Measurements from ENCODE around the gene GABRB2.

GABRB2 gene

DNA sequence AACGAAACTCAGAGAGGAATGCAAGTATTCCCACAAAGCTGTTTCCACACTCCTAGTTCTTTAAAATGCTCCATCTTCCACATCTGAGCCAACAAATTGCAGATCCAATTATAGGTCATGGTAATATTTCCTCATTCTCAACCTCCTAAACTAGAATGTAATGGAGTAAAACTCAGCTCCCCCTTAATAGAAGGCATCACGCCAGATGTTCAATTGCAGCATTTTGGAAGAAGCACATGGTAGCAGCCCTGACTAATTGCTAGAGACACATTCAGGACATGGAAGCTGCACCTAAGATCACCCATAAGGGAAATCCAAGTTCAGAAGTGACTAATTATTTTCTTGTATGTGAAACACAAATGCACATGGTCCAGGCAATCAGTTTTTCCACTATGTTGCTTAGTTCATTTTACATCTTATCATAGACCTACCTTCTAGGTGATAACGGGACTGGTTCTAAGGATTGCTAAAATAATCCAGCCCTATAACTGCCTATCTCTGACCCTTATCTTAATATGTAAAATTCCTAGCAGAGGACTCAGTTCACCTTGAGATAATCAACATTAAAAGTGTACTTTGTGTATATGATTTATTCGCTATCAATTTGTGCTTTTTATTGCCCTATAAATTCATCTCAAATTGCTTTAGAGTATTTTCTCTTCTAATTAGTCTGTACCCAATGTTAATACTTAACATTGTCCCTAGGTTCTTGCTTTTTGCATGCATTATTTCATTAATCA lies 75.1 kb downstream of the GABRB2 start:
- DNase-seq = no peak

DNA sequence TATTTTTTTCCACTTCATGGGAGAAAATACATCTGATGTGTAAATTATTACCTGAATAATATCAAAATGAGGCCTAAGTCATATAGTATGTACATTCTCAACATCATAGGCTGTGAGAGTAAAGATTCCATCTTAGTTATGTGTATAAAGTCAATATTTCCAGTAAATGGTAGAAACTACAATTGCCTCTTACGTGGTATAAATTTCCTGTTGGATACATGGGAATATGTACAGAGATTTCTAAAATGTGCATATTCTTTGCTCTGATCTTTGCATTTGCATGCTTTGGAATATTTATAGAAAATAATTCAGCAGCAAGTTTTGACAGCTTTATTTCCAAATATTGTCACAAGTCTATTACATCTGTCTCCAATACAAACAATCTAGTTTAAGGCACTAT lies 78.8 kb downstream of the GABRB2 start:
- DNase-seq = no peak

DNA sequence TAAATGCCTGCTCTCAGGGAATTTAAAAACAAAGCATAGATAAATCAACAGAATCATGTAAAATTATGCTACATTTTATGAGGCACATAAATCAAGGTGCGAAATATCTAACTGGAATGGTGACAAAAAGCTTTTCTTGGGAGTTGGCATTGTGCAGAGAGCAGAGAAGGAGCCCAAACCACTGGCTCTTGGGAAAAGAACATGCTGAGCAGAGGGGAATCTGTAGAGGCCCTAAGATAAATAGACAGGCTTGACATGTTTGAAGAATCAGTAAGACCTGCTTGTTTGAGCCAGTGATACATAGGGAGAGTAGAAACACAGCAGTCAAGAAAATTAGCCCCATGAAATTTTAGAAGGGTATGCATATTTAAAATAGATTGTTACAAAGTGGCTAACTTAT lies 85.8 kb downstream of the GABRB2 start:
- DNase-seq = no peak

DNA sequence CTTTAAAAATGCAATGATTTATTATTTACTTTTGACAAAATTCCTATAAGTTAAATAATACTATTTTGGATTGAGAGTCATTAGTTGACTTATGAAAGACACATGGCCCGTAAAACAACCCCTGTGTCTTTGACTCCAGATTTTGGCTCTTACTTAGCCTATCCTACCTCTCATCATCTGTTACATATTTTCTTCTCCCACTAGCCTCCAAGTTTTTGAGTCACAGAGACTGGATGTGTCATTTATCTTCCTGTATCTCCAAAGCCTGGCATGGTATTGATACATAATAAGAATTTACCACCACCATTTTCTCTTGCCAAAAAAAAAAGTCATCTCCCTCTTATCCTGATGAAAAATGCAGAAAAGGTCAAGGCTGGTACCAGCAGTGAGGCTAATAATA lies 99.9 kb downstream of the GABRB2 start:
- DNase-seq = no peak

DNA sequence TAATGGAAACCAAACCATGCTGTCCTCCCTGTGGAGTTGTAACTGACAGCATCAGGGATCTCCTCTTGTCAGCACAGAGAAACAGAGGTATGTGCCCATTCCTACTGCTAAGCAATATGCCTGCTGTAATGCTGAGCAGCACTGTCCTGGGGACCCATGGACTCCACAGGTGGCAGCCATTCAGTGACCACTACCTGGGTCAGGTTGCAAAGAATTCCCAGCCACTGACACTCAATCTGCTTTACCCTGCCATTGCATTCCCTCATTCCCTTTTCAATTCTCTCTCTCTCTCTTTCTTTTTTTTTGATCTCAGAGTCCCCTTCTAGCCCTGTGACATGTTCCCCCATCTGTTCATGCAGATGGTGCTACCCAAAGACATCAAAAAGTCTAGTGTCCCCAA lies 104.1 kb downstream of the GABRB2 start:
- DNase-seq = no peak

DNA sequence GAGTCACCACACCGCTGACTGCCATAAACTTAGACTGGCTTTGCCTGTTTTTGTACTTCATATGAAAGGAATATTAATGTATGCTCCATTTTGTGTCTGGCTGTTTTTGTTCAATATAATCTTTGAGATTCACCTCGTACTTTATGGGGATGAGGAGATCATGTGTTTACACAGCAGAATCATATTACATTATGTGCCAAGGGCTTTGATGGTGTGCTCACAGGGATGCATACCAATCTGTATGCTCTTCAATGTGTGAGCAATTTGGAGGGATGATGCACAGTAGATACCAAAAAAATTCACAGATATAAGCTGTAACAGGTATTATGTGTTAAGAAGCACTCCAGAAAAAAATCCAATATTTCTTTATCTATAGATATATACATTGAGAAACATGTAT lies 113.7 kb downstream of the GABRB2 start:
- no peak for DNase-seq

DNA sequence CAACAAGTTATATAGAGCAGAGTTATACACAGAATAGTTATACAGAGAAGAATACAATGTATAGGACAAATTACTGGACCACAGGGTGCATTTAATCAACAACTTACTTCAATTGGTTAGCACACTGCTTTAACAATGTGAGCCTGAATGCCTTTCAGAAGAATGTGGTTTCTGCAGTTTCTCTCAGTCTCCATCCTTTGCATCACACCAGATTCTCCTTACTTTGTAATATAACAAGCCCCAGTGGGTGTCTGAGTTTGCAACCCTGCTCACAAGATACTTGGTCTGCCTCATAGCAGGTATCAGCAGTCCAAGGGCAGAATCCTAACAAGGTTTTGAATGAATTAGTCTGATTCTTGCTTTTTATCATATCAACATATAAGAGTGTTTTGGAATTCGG lies 114.6 kb downstream of the GABRB2 start:
- no peak for DNase-seq

DNA sequence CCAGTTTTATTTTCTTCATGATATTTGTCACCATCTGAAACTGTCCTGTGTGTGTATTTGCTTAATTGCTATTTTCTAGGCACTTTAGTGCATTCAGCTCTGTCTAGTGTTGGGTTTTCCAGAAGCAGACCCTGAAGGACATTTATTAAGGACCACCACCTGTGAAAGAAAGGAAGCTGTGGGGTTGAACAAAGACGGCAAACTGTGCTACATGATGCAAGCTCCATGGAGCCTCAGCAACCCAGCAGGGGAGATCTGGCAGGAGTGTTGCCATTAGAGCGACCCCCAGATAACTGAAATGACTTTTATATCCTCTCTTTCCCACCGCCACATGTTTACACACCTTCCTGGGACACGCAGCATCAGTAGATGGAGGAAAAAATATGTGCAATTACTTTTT lies 125.5 kb downstream of the GABRB2 start:
- DNase-seq = no peak

DNA sequence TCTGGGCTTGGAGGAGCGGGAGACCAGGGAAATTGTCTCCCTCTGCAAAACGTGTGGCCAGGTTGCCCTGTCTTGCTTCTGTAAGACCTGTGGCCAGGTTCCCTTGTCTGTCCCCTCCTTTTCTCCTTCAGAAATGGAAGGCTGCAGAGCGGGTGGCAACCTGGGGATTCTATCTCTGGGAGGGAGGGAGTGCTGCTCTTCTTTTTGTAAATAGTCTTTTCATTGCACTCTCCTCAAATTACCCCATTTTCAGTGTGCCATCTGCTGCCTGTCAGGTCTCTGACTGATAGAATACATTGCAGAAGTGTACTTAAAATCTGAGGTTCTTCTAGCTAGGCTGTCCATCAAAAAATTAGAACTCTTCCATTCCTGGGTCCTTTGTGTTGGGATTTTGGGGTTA lies 126.0 kb downstream of the GABRB2 start:
- DNase-seq = no peak

DNA sequence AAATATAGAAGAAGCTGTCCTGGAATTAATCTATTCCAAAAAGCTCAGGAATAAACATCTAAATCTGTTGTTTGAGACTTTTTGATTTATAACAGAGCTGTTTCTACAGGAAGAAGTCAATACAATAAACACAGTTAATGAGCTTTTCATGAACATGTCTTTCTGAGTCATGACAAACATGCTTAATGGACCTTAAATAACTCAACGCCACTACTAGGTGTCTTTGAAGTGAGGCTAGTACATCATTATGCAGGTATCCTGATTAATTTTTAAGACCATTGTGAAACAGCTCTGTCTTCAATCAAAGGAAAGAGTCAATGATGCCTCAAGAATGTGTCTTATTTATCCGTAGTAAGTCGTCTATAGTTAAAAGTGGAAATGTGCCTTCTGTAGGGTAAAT lies 131.6 kb downstream of the GABRB2 start:
- no peak for DNase-seq

DNA sequence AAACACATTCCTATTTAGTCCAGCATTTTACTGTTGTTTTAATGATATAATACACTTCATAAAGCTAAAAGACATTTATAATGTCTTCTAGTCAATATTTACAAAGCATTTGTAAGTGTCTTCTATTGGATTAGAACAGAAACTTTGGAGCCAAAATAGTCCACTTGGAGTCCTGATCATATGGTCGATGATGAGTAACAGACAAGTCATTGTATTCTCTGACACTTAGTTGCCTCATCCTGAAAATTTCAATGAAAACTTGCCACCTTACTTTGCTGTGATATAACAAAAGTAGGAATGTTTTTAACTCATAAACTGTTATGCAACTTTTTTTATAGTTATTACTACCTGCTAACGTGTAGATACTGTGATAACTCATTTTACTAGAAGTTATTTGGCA lies 132.5 kb downstream of the GABRB2 start:
- DNase-seq = no peak

DNA sequence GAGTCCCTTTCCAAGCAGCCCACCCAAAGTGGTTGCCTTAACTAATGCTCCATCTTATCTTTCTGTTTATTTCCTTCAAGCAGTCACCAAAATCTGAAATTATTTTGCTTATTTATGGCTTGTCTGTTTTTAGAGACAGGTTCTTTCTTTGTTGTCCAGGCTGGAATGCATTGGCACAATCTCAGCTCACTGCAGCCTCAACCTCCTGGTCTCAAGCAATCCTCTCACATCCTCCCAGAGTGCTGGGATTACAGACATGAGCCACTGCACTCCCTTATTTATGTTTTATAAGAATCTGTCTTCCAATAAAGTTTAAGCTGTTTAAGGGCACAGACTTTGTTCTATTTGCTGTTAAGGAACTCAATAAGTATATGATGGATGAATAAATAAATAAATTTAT lies 133.7 kb downstream of the GABRB2 start:
- DNase-seq = no peak

DNA sequence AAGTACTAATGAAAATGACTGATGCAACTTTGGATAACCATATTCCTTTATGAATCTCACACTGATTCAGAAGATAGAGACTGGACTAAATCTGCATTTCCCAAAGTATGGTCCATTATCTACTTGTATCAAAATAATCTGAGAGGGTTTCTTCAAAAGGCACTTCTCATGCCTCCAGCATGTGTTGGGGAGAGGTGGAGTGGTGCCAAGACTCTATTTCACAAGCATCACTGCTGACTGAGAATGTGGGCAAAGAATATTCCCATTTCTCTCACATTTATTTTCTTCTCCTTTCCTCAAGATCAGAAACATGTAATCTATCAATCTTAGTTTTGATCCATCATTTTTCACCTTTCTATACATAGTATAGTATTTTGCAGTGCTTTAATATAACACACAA lies 135.4 kb downstream of the GABRB2 start:
- no peak for DNase-seq

DNA sequence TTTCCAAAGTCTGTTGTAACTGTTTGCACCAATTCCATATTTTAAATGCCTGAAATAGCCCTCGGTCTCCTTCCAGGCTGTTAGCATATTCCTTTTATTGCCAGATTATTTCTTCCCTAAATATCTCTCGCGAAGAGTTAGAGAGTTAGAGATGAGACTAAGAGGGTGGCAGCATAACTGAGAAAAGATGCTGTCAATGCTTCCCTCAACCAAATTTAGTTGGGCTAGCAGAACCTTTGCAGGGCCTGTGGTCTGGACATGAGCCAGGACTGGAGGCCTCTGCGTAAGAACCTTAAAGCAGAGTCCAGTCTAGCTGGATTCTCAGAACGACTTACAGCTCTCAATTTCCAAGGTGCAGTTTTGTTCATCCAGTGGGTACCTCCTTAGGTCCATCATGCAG lies 135.9 kb downstream of the GABRB2 start:
- no peak for DNase-seq

DNA sequence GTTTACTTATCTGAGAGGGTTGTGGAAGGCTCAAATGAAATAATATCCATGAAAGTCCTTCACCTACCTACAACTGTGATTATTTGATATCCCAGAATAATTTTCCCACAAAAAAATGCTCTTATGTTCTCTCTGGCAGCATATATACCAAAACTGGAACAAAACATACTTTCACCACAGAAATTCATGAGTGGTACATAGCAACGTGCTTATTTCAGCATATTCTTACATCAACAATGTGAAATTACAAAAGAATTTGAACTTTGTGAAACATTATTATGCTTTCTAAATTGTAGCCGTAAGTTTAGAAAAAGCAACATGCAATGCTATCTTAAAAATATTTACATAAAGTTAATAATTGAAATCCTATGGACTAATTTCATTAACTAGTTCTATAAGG lies 137.1 kb downstream of the GABRB2 start:
- no peak for DNase-seq

DNA sequence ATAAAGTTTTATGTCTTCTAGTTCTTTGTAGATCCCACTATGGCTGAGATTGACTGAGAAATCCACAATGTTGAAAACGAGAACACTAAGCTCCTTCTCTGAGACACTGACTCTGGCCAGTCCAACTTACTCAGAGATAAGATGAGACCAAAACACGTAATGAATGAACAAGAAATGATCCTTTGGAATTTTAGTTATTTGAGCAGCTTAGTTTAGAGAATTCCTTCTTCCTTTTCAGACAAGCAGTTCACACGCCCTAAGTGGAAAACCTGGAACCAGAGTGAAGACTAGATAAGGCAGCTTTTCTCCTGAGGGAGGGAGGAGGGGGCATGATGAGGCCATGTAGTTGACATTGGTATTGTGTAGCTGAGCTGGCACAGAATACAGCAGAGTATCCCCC lies 139.6 kb downstream of the GABRB2 start:
- DNase-seq = no peak

DNA sequence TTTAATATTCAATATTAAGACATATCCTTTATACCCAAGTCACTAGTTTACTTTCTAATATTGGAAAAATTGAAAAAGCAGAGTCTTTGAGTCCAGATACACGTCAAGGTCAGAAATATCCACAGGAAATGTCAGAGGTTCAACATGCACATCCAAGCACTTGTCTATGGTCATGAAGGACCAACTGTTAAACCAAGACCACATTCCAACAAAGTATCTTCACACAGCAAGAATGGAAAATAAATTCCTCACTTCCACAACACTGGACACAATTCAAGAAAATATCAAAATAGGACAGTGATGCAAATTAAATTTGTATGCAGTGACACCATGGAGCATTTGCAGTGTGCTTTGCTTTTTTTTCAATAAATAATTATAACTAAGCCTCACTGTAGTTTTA lies 142.5 kb downstream of the GABRB2 start:
- no peak for DNase-seq

DNA sequence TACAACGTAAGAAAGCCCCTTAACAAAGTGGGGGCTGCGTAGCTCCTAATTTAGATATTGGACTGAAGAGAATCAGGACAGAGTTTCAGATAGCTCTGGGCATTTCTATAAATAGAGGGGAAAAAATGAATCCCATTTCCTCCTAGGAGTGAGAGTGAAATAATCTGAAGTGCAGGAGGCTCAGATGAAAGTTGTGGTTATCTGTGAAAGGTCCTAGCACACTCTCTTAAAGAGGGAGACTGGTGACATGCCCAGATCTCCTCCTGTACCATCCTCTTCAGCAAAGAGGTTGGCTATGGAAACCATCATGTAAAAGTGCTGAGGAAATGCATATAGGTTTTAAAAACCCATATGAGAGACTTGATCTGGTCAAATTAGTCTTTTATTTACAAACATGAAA lies 143.4 kb downstream of the GABRB2 start:
- no peak for DNase-seq

DNA sequence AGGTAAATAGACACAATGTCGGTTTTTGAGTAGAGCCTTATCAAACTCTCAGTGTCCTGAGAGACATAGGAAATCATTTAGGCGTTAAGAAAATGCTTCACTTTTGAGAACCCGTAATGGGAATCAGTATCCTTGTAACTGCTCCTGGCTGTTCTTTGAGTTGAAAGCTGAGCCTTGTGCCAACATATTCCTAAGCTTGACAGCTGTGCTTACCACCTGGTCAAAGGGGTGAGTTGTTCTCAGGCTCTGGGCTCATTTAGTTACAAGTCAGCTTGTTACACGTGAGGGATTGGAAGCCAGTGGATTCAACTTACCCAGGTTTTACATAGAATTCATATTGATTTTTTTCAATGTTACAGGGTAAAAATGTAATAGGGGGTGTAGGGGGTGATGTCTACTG lies 145.9 kb downstream of the GABRB2 start:
- no peak for DNase-seq

DNA sequence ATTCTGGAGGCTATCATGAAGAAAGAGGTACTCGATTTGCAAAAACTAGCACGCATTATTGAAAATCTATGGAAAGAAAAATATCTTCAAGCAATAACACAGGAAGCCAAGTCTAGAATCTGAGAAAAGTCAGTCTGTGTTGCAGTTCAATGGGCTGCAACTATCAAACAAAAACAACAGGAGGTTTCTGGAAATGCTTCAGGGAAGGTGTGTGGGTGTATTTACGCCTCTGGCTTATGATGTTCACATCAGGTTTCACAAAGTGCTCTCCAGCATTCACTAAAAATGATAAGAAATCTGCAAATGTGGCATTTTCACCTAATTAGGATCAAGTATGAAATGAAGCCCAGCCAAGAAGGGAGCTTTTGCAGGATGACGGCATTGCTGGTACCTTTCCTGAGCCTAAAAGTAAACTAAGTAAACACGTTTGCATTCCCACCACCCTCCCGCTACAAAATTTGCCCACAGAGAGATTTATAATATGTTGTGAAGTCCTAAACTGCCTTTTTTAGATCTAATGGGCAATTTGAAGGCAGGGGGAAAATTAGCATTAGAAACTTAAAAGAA lies 146.4 kb downstream of the GABRB2 start:
- DNase-seq = no peak

DNA sequence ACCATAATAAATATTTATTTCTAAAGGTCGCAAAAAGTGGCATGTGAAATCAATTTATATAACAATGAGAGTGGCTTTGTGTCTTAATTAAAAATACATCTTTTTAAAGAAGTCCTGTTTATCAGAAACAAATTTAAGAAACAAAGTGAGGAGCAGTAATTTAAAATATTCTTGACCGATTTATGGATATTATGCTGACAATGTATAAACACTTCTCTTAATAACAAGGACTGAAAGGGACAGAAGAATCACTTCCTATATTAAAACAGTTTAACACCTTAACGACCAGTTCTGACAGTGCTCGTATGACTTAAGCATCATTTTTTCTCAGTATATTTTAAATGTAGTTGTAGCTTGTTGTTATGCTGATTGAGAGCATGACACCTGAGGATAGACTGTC lies 149.1 kb downstream of the GABRB2 start:
- no peak for DNase-seq

DNA sequence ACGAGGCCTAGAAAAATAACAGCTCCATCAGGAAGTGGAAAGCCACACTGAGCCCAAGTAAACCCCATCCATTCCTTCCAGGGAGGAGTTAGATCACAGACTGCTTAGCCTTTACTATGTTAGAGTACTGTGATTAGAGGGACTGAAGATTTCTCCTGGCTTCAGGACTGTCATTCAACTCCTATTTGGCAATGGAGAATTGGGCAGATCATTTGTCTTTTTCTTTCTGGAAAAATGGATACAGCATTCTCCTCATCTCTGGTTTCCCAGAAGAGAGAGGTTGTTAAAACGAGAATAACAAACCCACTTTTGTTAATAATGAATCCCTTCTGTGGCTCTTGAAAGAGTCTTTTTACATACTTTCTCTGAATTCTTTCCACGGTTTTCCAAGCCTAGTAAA lies 150.4 kb downstream of the GABRB2 start:
- DNase-seq = no peak

DNA sequence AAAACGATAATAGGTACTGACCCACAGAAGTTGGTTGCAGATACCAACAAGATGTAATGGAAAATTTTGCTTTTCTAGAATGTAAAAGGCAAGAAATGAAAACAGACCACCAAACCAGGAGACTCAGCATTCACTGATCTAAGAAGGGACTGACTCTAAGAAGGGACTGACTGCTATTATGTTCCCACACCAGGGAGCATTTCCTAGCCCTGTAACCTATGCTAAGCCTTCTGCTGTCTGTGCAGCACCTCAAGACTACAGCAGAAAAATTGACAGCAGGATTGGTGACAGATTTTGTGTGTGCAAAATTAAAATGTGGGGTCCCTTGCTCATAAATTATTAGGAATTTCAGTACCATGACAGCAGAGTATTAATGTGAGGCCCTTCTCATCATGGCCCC lies 154.8 kb downstream of the GABRB2 start:
- no peak for DNase-seq

DNA sequence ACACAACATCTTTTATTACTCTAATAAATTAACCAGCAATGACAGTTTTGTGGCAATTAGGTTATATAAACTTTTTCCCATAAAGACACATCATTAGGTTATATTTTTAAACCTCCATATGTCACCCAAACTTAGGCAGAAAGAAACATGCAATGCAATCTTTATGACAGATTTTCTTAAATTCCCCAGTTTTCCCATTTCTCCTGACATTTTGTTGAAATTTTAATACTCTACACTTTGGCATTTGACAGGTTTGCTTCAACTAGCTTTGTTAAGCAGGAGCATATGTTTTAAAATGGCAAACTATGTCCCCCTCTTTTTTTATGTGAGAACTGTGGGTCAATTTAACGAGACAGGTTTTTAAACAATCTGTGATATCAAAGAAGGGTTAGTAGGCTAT lies 155.5 kb downstream of the GABRB2 start:
- no peak for DNase-seq

DNA sequence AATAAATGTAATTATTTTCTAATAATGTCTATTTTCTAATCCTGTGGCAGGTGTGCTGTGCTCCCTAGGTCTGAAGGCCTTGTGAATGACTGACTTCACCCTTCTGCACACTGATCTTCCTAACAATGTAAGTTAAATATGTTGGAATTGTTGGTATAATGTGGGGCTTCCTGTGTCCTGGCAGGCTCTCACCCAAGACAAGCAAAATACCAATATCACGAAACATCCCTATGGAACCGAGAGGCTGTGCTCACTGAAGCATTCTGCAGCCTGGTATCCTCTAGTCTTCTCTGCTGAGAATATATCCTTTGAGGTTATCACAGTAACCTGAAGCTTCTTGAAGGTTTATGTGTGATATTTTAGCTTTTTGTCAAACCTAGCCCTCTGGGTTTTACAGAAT lies 159.4 kb downstream of the GABRB2 start:
- DNase-seq = no peak
